Measurements from ENCODE around the gene PTGES.
"Not testable (repeated sequence)": the region's sequence is repeated elsewhere in the genome, so short reads cannot be mapped to it uniquely, and the experiment has no call there.

PTGES gene

DNA sequence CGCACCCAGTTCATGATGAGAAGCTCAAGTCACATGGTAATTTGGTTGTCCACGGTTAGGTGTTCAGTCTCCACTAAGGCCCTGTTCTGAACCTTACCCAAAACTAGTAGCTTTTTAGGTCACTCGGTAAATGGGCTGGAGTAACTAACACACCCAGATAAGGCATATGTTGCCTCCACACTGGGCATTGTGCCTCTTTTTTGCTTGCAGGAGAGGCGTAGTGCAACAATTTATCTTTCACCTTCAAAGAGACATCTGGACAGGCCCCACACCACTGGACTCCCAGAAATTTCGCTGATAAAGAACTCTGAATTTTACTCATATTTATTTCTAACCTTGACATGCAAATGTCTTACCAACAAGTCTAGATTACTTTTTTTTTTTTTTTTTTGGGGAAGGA is 16.8 kb upstream of the PTGES start:
- no peak for DNase-seq

DNA sequence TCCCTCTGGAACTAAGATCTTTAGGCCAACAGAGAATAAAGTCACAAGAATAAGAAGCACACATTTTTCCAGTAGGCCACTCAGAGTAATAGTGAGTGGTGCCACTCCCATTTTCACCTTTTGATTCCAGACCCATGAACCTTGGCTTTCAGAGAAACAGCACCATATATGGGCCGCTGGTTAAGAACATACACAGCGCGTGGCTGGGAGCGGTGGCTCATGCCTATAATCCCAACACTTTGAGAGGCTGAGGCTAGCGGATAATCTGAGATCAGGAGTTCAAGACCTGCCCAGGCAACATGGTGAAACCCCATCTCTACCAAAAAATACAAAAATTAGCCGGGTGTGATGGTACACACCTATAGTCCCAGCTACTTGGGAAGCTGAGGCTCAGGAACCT is 15.6 kb upstream of the PTGES start:
- DNase-seq, result no peak

GRCh38 chr9:129765764-129766317 is 13.0 kb upstream of the PTGES start:
- no peak for DNase-seq

DNA sequence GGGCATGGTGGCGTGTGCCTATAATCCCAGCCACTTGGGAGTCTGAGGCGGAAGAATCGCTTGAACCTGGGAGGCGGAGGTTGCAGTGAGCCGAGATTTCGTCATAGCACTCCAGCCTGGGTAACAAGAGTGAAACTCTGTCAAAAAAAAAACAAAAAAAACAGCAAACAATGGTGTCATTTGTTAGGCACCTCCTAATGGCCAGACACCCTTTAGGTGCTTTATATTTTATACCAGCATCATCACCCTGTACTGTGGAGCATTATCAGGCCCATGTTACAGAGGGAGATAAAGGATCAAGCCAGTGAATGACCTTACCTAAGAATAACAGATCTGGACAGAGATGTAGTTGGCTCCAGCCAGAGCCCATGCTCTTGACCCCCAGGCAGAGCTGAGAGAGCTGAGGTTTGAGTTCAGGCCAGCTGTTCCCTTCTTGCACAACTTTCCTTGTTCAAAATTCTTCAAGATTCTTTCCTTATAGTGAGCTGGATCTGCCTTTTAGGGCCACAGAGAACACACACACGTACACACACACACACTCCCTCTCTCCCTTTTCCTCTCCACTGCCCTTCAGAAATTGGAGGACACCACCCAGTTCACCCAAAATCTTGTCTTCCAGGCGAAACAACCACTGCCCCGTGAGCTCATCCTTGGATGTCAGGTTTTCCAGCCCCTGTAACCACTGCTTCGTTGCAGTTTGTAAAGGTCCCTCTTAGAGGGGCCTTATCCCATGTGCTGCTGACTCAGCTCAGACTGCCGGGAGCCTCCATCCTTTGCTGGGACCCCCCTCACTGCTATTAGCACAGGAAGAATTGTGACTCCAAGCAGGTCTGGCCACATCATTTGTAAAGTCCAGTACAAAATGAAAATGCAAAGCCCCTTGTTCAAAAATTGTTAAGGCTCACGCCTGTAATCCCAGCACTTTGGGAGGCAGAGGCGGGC is 10.4 kb upstream of the PTGES start:
- no peak for DNase-seq

- DNase-seq, result not testable (repeated sequence)
Measured at GRCh38 chr9:129762370-129762984, 9.6 kb upstream of the PTGES start.

DNA sequence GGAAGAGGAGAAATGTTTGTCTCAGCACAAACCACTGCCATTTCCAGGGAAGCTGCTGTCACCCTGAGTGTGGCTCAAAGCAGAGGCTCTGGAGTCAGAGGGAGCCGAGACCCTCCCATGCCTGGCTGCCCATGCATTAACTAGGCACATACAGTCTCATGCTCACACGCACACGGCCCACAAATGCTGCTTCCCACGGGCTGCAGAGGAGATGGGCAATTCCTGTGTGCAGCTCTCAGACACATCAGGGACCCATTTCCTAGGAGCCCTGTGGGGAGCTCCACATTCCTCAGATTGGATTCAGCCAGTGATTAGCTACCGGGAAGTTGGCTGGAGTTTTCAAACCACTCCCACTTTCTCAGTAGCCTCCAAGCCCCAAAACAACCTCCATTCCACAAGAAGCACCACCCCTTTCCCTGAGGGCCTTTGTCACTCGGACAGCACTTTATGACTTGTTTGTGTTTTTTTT is 9.1 kb upstream of the PTGES start:
- no peak for DNase-seq

- DNase-seq, result no peak
Measured at GRCh38 chr9:129761293-129761900, 8.6 kb upstream of the PTGES start.

- not testable (repeated sequence) for DNase-seq
Measured at GRCh38 chr9:129760784-129761183, 7.9 kb upstream of the PTGES start.

GRCh38 chr9:129759804-129760502 is 7.1 kb upstream of the PTGES start:
- no peak for DNase-seq

GRCh38 chr9:129759319-129759718 is 6.5 kb upstream of the PTGES start:
- DNase-seq, result no peak

DNA sequence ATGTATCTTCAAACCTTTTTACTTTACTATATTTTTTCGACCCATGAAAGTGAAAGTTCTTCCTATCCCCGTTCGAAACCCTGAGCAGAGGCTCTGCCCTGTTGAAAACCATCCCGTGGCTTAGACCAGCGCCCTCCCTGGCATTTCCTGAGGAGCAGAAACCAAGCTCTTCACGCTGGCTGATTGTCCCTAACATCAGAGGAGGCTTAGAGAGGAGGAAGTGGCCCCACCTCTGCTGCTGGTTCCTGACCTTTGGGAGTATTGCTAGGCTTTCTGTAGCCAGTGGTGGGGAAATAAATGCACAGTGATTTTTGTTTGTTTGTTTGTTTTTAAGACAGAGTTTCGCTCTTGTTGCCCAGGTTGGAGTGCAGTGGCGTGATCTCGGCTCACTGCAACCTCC is 4.2 kb upstream of the PTGES start:
- no peak for DNase-seq

DNA sequence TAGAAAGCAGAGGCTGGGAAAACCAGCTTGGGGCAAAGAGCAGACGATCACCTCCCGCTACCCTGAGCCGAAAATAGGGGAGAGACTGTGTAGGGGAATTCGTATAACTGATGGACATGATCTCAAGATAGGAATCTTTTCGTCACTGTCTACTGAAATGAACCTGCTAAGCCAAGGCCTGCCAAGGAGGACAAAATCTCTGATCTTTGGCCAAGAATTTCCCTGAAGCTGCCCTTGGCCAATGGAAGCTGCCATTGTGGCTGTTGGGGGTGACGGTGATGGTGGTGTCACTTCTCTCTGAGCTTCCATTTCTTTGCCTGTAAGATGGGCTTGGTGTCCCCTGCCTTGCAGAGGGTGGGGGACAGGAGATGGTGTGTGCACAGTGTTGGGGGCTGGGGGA is 3.3 kb upstream of the PTGES start:
- no peak for DNase-seq

- no peak for DNase-seq
Measured at GRCh38 chr9:129755151-129755550, 2.3 kb upstream of the PTGES start.

DNA sequence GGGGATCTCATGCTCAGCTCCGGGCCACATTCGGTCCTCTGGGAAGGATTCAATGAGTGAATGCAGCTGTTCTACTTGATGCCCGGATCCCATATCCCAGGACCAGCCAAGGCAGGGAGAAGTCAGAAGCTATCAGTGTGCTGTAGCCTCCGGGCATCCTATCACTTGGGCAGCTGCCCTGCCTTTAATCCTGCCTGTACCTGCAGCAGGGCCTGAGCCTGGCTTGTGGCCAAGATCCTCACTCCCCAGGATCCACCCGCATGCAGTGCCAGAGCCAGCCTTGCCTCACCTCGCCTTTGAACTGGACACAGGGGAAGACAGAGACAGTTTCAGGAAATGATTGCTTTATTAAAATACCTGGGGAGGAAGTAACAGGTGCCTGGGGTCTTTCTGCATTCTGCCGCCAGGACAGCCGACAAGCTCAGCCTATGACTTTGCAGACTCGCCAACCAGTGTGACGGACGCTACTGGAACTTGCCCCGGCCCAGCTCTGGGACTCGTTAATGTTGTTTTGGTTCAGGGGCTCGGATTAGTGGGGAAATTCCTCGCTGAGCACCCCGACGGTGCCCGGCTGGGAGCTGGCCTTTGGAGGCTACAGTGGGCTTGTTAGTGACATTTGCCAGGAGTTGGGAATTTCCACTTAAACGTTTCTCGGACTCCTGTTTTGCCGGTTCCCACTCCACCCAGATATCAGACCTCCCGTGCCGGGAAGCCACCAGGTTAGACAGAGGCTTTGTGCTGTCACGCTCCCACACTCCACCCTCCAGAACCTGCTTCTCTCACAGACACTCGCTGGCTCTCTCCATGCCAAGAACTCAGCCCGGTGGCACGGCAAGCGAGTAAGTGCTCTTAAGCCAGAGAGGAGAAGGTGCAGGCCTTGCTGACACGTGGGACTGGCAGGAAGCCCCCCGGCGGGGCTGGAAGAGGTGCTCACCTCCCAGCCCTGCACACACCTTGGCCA is 721 bp downstream of the PTGES start:
- DNase-seq, result no peak

- no peak for DNase-seq
Measured at GRCh38 chr9:129750013-129750638, 2.7 kb downstream of the PTGES start.

DNA sequence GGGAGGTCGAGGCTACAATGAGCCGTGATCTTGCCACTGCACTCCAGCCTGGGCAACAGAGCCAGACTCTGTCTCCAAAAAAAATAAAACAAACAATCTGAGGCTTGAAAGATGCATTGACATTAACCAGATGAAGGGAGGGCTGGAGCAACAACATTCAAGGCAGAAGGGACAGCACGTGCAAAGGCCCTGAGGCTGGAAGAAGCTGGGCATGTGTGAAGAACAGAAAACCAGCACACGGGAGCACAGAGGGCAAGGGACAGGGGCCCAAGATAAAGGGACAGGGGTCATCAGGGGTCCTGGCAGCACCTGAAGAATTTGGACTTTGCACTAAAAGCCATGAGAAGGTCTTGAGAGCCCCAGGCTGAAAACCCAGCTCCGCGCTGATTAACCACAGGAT is 3.3 kb downstream of the PTGES start:
- no peak for DNase-seq

DNA sequence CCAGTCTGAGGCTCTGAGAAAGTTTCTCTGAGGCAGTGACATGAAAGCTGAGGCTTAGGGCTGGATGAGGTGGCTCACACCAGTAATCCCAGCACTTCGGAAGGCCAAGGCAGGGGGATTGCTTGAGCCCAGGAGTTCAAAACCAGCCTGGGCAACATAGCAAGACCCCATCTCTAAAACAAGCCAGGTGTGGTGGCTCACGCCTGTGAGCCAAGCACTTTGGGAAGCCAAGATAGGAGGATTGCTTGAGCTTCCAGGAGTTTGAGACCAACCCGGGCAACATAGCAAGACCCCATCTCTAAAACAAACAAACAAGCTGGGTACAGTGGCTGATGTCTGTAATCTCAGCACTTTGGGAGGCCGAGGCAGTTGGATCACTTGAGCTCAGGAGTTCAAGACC is 3.8 kb downstream of the PTGES start:
- DNase-seq, result not testable (repeated sequence)

GRCh38 chr9:129748249-129748648 is 4.6 kb downstream of the PTGES start:
- no peak for DNase-seq

DNA sequence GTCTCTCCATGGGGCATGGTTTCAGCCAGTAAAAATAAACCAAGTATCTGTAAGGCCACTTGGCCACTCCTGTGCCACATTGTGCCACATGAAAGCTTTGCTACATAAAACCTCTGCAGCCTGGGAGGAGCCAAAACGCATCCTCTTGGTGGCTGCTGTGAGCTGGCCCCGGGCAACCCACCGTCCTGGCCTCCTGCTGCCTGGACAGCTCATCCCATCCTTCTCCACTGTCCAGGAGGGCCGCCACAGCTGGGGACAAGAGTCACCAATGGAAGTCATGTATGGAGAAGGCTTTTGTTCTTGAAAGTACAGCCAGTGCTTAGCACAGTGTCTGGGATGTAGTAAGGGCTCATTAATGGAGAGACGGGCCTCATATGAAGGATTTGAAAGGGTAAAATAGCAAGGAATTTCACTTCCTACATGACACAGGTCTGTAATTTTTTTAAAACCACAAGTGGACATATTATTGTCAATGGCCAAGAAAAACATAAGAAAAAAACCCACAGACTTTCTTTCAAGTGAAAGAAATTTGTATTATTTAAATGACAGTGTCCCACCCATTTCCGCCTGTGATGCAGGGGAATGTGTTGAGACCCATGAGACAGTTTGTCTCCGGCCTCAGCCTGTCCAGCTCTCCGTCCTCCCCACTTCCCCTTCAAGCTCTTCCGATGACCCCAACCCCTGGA is 6.6 kb downstream of the PTGES start:
- no peak for DNase-seq

GRCh38 chr9:129745200-129745599 is 7.6 kb downstream of the PTGES start:
- DNase-seq, result no peak

Data from activated CD4-positive, alpha-beta T cell treated with anti-CD3 and anti-CD28 coated beads, Interleukin-2, amount 50 U/mL, for 1 hour (primary cell).